Thyroid gland (tissue), 4 donors: ENCODE measurements around the gene UNKL.

Experiments used
- CTCF ChIP-seq, 6 experiments: fragments of 200-600 bp in 3 of 6; fragments of 450-650 bp in 3 of 6; sonication (generic) in 3 of 6; IDR thresholded peaks; one replicate each; pipeline ENCODE4 v1.5.1; 2016 to 2019; ENCODE audit warnings: antibody characterized with exemption in 6 of 6, mild to moderate bottlenecking in 2 of 6, inconsistent platforms in 1 of 6, moderate library complexity in 1 of 6
- POLR2A ChIP-seq, 2 donors: fragments of 450-650 bp; IDR thresholded peaks; one replicate each; pipeline ENCODE4 v1.6.1; 2017; ENCODE audit warnings: antibody characterized with exemption in 2 of 2, mild to moderate bottlenecking in 2 of 2, moderate library complexity in 1 of 2

- TF ChIP-seq CTCF (IDR thresholded peaks at IDR 0.05) (no peak), POLR2A (IDR thresholded peaks at IDR 0.05) (no peak)
These were observed 83.4 kb downstream of the UNKL start for GRCh38 chr16:1330931-1331711.
